ENCODE data around the gene MFAP2. TPM values are rescaled to one million over a fixed set of nuclear protein-coding genes. Genes with fewer than 3 reads are reported as not detected.

Gene MFAP2
- total and polyA plus RNA-seq, 2 of the 8 experiments (the other 6 are each of a cell fraction or from before 2014, with no cell fraction given): 172 to 326 TPM

DNA sequence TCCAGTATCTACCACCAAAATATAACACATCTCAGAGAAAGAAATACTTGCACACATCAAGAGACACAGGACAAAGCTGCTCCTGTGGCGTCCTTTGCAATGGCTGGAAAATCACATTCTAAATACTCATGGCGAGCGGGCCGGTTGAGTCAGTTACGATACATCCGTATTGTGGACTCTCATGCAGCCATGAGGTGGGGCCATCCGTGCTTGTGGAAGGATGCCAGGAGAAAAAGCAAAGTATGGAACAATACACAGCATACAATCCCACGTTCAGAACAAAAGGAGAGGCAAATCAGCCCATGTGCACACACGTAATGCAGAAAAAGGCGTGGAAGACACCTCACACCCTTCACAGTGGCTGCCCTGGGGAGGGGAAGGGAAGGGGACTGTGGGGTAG, 18.2 kb upstream of the MFAP2 start:
- peaks cover 0 to 7% of the 10 kb centered on the region in 2 experiments for H4K20me1 ChIP-seq (replicated peaks in 1 of 2; ENCODE audit: control insufficient read depth in 1 of 2, insufficient read depth in 2 of 2, low read length in 2 of 2)
- no peak overlapping the region for H2AK5ac ChIP-seq (ENCODE audit: low read depth, low read length)
- no peak overlapping the region for H3K14ac ChIP-seq (ENCODE audit: insufficient read length)
- no peak overlapping the region for H3K4ac ChIP-seq (replicated peaks; ENCODE audit: insufficient read length, low read depth, low read length)
- H3K36me3 ChIP-seq (ENCODE audit: control insufficient read depth in 2 of 4, insufficient read depth in 4 of 4, low read length in 3 of 4): peaks cover 2 to 39% (median 19%) of the 10 kb centered on the region in 4 experiments; a peak in 7 of 8 replicates
- H3K23ac ChIP-seq (ENCODE audit: insufficient read length): no peak overlapping the region
- H3K27ac ChIP-seq (ENCODE audit: low read depth, low read length): no peak overlapping the region
- H4K8ac ChIP-seq (ENCODE audit: extremely low read depth, insufficient read depth, low read length): no peak overlapping the region
- POLR2A ChIA-PET (ENCODE audit: partially characterized antibody): no interaction called here
- H2BK20ac ChIP-seq (ENCODE audit: low read length): no peak overlapping the region
- no peak overlapping the region for H4K5ac ChIP-seq (ENCODE audit: insufficient read length, low read depth, low read length)
- no peak overlapping the region for H4K91ac ChIP-seq (replicated peaks; ENCODE audit: insufficient read length, low read length)
- no peak overlapping the region for H2BK15ac ChIP-seq (ENCODE audit: low read length)
- 93% methylated on average over 10 of the region's 10 CpGs; no CpG with 5 or more reads in 1 of the 2 experiments for WGBS, 2 experiments (ENCODE audit: extremely low coverage in 1 of 2, insufficient coverage in 1 of 2, insufficient read length in 1 of 2, insufficient replicate concordance in 2 of 2, low coverage in 1 of 2, low lambda C conversion rate in 2 of 2, missing lambda C conversion rate in 1 of 2)
- H2BK5ac ChIP-seq (ENCODE audit: low read depth, low read length): no peak overlapping the region
- H3K56ac ChIP-seq (replicated peaks; ENCODE audit: insufficient read length, low read depth, low read length): no peak overlapping the region
- H3K79me2 ChIP-seq (ENCODE audit: control insufficient read depth in 1 of 2, insufficient read depth in 2 of 2, low read length in 2 of 2): no peaks in the 10 kb centered on the region
- no peak for FAIRE-seq
- DNase-seq (ENCODE audit: low read depth in 1 of 2, low spot score in 2 of 2): no peak
- no peaks in the 10 kb centered on the region for H3K79me1 ChIP-seq (ENCODE audit: low read depth, low read length)
- no peaks in the 10 kb centered on the region for H3K27me3 ChIP-seq (replicated peaks in 1 of 4; ENCODE audit: control insufficient read depth in 3 of 4, extremely low read depth in 1 of 4, insufficient read depth in 3 of 4, low read length in 3 of 4)
- no peak overlapping the region for H3K18ac ChIP-seq (ENCODE audit: extremely low read depth, low read length)
- no peak overlapping the region for H3K4me2 ChIP-seq (ENCODE audit: insufficient read depth in 1 of 2, low read depth in 2 of 2, low read length in 2 of 2)
- no peak overlapping the region for H2AFZ ChIP-seq (ENCODE audit: low read length)
- no peaks in the 10 kb centered on the region for H3K4me1 ChIP-seq (replicated peaks in 1 of 4; ENCODE audit: control insufficient read depth in 3 of 4, insufficient read depth in 4 of 4, low read length in 3 of 4)
- no peaks in the 10 kb centered on the region for H3K23me2 ChIP-seq (ENCODE audit: low read depth, low read length)
- H3K9ac ChIP-seq (replicated peaks in 1 of 4; ENCODE audit: extremely low read depth in 1 of 4, low read depth in 3 of 4, low read length in 3 of 4): no peak overlapping the region
- CTCF ChIA-PET (ENCODE audit: partially characterized antibody): interaction anchor here (0.6 to 11.4 kb wide), 5 partner anchors 11 to 47 kb away, joined by 3 to 164 read pairs (median 7); partner anchors contain the start of gene MFAP2
- H3K9me3 ChIP-seq (ENCODE audit: insufficient read depth in 2 of 2, low read depth in 1 of 2, low read length in 1 of 2): no peaks in the 10 kb centered on the region
- no peak overlapping the region for H2BK120ac ChIP-seq (replicated peaks; ENCODE audit: low read depth, low read length)
- TF ChIP-seq RAD21 (IDR thresholded peaks at IDR 0.05 in 1 of 2, conservative IDR thresholded peaks at IDR 0.05 in 1 of 2; ENCODE audit: low read depth in 2 of 2, low read length in 2 of 2) (no peak), SIN3A (conservative IDR thresholded peaks at IDR 0.05 in 1 of 2, IDR thresholded peaks at IDR 0.05 in 1 of 2; ENCODE audit: low read depth in 1 of 2, low read length in 2 of 2) (no peak), CTCF (IDR thresholded peaks at IDR 0.05; ENCODE audit: control extremely low read depth in 1 of 3, insufficient read depth in 1 of 3, low read depth in 1 of 3, low read length in 3 of 3) (no peak)
- TF ChIP-seq, protein P1, sequence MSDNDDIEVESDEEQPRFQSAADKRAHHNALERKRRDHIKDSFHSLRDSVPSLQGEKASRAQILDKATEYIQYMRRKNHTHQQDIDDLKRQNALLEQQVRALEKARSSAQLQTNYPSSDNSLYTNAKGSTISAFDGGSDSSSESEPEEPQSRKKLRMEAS (IDR thresholded peaks at IDR 0.05): no peak
- no peak overlapping the region for H2BK12ac ChIP-seq (ENCODE audit: low read depth, low read length)
- no peak overlapping the region for H3K4me3 ChIP-seq (ENCODE audit: extremely low read depth in 1 of 4, insufficient read depth in 2 of 4, low read depth in 3 of 4, low read length in 4 of 4)
